CD4-positive, alpha-beta T cell treated with Interferon alpha-2 for 1 hour (primary cell): ENCODE measurements around the gene NOVA2.
A peak's percentile ranks its signal among the peaks of the same experiment; 100 is the strongest.

Source experiments
- DNase-seq, 2 donors: peaks; one replicate each; pipeline ENCODE4 v3.0.0-alpha.2; 2020 to 2022

The NOVA2 gene

GRCh38 chr19:45960595-45961235, 12.9 kb downstream of the NOVA2 start:
- DNase-seq, result no peak

- no peak for DNase-seq
Observed at GRCh38 chr19:45959517-45960025, 14.1 kb downstream of the NOVA2 start.

GRCh38 chr19:45958769-45959516, 14.7 kb downstream of the NOVA2 start:
- DNase-seq, result no peak

DNA sequence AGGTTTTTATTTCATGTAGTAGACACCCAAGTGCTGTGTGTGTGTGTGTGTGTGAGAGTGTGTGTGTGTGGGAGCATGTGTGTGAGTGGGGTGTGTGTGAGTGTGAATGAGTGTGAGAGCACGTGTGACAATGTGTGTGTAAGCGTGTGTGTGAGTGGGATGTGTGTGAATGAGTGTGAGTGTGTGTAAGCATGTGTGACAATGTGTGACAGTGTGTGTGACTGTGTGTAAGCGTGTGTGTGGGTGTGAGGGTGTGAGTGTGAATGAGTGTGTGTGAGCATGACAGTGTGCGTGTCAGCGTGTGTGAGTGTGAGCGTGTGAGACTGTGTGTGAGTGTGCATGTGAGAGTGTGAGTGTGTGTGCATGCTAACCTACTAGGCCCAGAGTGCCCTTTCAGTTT, 15.3 kb downstream of the NOVA2 start:
- no peak for DNase-seq

- DNase-seq, result no peak
Observed at GRCh38 chr19:45955905-45956608, 17.6 kb downstream of the NOVA2 start.

DNA sequence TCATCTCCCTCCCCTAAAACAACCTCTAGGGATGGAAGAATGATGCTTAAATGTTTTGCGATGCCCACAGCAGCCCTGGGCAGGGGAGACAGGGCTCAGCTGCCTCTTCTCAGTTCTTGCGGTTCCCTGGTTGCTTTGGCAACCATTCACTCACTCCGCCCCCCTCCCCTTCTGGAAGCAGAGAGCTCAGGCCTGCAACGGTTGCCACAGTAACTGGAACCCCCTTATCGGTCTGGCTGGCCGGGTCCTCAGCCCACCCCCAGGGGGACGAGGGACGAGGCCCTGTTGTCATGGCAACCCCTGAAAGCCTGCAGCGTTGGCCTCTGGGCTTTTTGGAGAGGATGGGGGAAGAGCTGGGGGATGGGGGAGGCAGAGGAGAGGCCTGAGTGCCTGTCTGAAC, 19.5 kb downstream of the NOVA2 start:
- DNase-seq, result no peak

DNA sequence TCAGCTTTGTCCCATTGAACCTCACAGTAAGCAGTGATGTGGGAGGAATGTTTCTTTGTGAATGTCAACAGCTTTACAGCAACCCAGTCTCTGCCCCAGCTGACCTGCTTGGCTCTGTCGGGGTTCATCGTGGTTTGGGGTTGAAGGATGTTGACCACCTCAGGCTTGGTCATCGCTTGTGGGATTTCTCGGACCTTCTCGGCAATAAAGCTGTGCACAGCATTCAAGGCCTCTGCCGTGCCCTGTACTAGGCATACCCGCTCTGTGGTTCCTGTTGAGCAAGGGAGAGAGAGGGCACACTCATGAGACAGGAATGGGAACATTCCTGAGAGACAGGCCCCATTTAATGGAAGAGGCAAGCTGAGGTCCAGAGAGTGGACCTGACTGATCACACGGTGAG, 20.0 kb downstream of the NOVA2 start:
- no peak for DNase-seq

- DNase-seq, result peak; percentile 16 to 31
Observed at GRCh38 chr19:45952686-45953505, 20.8 kb downstream of the NOVA2 start.

- no peak for DNase-seq
Observed at GRCh38 chr19:45952341-45952685, 21.4 kb downstream of the NOVA2 start.

GRCh38 chr19:45947926-45948325, 25.7 kb downstream of the NOVA2 start:
- DNase-seq, result no peak

DNA sequence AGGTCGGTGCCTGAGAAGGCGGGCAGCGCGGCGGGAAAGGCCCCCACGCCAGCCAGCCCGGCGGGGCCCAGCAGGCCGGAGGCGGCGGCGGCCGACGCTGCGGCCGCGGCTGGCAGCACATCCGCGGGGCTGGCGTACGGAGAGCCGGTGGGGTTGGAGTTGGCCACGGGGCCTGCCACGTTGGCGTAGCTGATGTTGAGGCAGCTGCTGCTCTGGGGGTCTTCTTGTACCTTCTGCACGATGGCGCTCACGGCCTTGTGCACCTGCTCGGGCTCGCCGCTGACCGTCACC, 33.2 kb downstream of the NOVA2 start:
- DNase-seq, result no peak

- DNase-seq, result no peak
Observed at GRCh38 chr19:45939792-45940514, 33.7 kb downstream of the NOVA2 start.

DNA sequence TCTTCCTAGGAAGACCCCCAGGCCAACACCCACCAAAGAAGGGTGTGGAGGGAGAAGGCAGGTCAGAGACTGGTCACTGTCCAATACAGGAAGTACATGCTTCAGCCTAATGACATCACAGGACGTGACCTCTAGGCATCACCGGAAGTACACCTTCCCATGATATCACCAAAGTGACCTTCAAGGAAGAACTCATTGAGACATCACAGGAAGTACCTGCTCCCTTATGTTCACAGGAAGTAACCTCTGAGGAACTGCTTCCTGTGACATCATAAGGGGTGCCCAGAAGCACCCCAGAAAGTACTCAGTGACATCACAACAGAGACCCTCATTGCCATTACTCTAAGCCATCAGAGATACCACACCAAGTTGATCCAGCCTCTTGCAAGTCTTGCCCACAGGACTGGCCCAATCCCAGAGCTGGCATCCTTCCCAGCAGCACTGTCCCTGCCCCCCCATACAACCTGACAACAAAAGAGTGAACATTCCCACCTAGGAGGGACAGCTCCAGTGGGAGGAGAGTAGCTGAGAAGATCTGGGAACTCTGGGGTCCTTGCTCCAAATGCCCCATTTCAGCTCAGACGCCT, 34.8 kb downstream of the NOVA2 start:
- no peak for DNase-seq

DNA sequence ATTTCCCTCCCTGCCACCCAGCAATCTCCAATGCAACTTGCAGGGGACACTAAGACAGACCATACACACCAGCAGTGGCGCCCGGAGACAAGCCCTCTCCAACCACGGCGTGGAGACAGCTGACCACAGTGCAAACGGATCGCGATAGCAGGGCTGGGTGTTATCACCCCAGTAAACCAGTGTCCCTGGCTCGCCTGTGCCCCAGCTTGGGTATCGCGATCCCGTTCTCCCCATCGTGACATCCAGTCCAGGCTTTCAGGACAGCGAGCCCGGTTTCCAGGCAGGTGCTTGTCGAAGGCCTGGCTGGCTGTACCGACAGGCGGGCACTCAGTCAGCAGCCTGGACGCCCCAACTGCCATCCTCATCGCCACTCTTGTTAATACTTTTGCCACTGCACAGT, 38.4 kb downstream of the NOVA2 start:
- DNase-seq, result no peak

DNA sequence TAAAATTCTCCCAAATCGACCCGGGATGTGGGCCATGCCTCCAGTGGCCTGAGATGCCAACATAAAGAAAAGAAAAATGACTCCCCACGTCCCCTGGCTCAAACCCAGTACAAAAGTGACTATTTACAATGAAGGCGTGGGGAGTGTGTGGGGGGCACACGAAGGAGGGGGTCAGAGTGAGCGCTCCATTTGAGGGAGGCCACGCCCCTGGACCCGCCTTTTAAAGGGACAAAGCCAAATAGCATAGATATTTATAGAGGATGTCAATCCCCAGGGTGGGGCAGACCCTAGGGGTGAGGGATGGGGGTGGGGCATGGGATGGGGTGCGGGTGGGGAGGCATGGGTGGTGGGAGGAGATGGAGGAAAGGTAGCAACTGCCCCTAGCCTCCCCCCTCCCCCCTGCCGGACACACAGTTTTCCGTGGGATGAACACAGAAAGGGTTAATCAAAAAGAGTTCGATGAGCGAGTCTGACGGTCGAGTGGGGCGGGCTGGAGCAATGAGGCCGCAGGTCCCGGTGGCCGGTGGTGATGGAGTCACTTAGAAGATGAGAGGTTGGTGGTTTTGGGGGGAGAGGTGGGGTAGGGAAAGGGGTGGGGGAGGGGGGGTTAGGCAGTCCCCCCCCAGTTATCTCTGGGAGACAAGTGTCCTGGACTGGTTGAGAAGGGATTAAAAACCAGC, 39.0 kb downstream of the NOVA2 start:
- no peak for DNase-seq

DNA sequence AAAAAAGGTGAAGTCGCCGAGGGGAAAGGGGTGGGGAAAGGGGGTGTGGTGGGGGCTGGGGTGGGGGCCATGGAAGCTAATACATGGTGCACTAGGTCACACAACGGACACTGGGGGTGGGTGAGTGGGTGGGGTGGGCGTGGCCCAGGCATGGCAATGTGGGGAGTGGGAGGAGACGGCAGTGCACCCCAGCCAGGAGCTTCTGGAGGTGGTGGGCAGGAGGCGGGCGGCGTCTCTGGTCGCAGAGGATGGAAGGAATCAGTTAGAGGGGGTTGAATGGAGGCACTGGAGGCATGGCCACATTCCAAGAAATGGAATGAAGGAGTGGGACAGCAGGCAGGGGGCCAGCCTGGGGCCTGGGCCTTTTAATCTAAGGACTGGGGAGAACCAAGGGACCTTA, 39.9 kb downstream of the NOVA2 start:
- DNase-seq, result no peak

GRCh38 chr19:45931055-45931454, 42.6 kb downstream of the NOVA2 start:
- no peak for DNase-seq

GRCh38 chr19:45929247-45929646, 44.4 kb downstream of the NOVA2 start:
- DNase-seq, result no peak

DNA sequence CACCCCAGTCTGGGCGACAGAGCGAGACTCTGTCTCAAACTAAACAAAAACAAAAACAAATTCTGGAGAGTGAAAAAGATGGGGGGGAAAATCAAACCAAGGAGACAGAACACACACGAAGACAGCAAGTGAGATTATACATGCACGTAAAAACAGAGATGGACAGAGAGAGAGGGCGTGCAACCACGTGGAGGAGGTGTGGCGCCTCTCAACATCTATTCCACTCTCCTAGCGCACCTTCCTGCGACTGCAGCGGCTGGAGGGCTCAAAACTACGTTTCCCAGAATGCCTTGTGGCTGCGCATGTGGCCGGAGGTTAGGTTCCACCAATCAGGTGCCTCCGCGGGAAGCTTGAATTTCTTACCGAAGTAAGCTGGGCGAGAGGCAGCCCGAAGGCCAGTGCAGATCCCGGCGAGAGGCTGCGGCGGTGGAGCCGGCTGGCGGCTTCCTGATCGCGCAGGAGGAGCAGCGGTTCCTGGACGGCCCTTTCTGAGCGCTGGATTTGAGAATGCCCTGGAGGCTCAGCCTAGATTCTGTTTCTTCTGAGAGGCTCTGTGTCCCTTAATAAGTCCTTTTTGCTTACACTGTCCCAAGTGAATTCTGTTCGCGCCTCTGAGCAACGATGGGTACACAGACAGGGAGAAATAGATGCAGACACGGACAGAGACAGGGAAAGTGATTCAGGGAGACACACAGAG, 46.0 kb downstream of the NOVA2 start:
- DNase-seq, result peak; percentile 90 to 94

GRCh38 chr19:45924891-45925447, 48.7 kb downstream of the NOVA2 start:
- DNase-seq, result no peak

DNA sequence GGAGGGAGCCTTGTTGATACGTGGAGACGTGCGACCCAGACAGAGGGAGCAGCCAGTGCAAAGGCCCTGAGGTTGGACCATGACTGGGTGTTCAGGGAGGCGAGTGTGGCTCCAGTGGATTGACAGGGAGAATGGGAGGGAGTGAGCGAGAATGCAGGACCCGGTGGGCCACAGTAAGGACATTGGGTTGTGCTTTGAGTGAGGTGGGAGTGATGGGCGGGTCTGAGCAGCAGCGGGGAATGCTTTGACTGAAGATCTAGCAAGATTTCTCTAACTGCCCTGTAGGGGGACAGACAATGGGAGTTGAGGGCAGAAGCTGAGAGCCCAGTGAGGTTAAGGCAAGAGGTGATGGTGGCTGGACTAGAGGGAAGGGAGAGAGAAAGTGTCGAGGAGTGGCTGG, 51.4 kb downstream of the NOVA2 start:
- no peak for DNase-seq
